Left colon (tissue), 2 donors: ENCODE results near the gene AHR. TPM values are rescaled to one million over a fixed set of nuclear protein-coding genes. Genes with fewer than 3 reads are reported as not detected.

Source experiments
- ATAC-seq: fragments of 200-7000 bp; cut with Tn5 transposase; one replicate; pipeline ENCODE4 v1.9.1; 2020; ENCODE audit warnings: mild to moderate bottlenecking, moderate library complexity
- DNase-seq, 2 donors: peaks; one replicate each; pipeline ENCODE4 v3.0.0-alpha.2; 2020
- intact Hi-C, 2 donors: fragments of 100-400 bp; cut with DNase I in 1 of 2; cut with micrococcal nuclease in 1 of 2; formaldehyde crosslinking; loops; one replicate each; pipeline versions ENCODE4 v1.11.2 to v1.14.0; 2022; cut with DNase I, micrococcal nuclease
- total RNA-seq, 2 donors: library from RNA; stranded (reverse); fragmentation: NEBNext Ultra II Directional; extraction: Animal tissue kit (Norgen Biotek cat#: 25700); gene quantifications; one replicate each; pipeline ENCODE4 v1.2.1, GENCODE V29; 2021
- donor health status: DM: no; HTN: no; CAD: no.
- donor health status: DM: yes; HTN: yes; CAD: no.

AHR gene
- total RNA-seq, 2 donors from 2014 or later, result 33.0 to 38.4 TPM

GRCh38 chr7:17301471-17302456 lies 3.3 kb downstream of the AHR start:
- intact Hi-C loops, result no loop called here
- DNase-seq (peak in 1 of 2 donors; percentile 66), ATAC-seq (no peak)

- DNase-seq, result no peak
- ATAC-seq, result no peak
- intact Hi-C loops, result no loop called here
Observed at GRCh38 chr7:17302575-17303142, 4.2 kb downstream of the AHR start.

- peak; percentile 73 for ATAC-seq
- intact Hi-C loops, result no loop called here
- DNase-seq, result no peak
Observed at GRCh38 chr7:17304926-17305325, 6.5 kb downstream of the AHR start.

- ATAC-seq (no peak), DNase-seq (no peak)
- intact Hi-C loops, result no loop called here
Observed at GRCh38 chr7:17305387-17306171, 7.1 kb downstream of the AHR start.

GRCh38 chr7:17307000-17307399 lies 8.5 kb downstream of the AHR start:
- ATAC-seq (no peak), DNase-seq (no peak)
- intact Hi-C loops, result no loop called here

- ATAC-seq (no peak), DNase-seq (no peak)
- intact Hi-C loops, result no loop called here
Observed at GRCh38 chr7:17307558-17307957, 9.1 kb downstream of the AHR start.

- ATAC-seq (no peak), DNase-seq (no peak)
- intact Hi-C loops, result no loop called here
Observed at GRCh38 chr7:17307969-17308648, 9.7 kb downstream of the AHR start.

GRCh38 chr7:17311194-17311593 lies 12.7 kb downstream of the AHR start:
- DNase-seq (no peak), ATAC-seq (no peak)
- intact Hi-C loops, result no loop called here

- intact Hi-C loops, result no loop called here
- ATAC-seq (no peak), DNase-seq (no peak)
Observed at GRCh38 chr7:17311952-17312351, 13.5 kb downstream of the AHR start.

GRCh38 chr7:17312641-17313040 lies 14.2 kb downstream of the AHR start:
- intact Hi-C loops, result no loop called here
- no peak for ATAC-seq

GRCh38 chr7:17313194-17313593 lies 14.7 kb downstream of the AHR start:
- ATAC-seq (no peak), DNase-seq (no peak)
- intact Hi-C loops, result no loop called here

More at GRCh38 chr7:17312641-17313040, 14.2 kb downstream of the AHR start:
- no peak for DNase-seq

- no peak for DNase-seq
- intact Hi-C loops, result no loop called here
- ATAC-seq, result no peak
Observed at GRCh38 chr7:17315974-17316373, 17.5 kb downstream of the AHR start.

GRCh38 chr7:17318146-17318545 lies 19.7 kb downstream of the AHR start:
- intact Hi-C loops, result no loop called here
- no peak for ATAC-seq
- DNase-seq, result no peak

- DNase-seq (no peak), ATAC-seq (no peak)
- intact Hi-C loops, result no loop called here
Observed at GRCh38 chr7:17319164-17320101, 21.0 kb downstream of the AHR start.

GRCh38 chr7:17320102-17320497 lies 21.6 kb downstream of the AHR start:
- ATAC-seq, result no peak

GRCh38 chr7:17320657-17321056 lies 22.2 kb downstream of the AHR start:
- no peak for ATAC-seq
- intact Hi-C loops, result no loop called here

More at GRCh38 chr7:17320102-17320497, 21.6 kb downstream of the AHR start:
- intact Hi-C loops, result no loop called here
- DNase-seq, result no peak

GRCh38 chr7:17325364-17325763 lies 26.9 kb downstream of the AHR start:
- DNase-seq, result no peak
- intact Hi-C loops, result no loop called here
- ATAC-seq, result peak; percentile 41

More at GRCh38 chr7:17320657-17321056, 22.2 kb downstream of the AHR start:
- DNase-seq, result no peak

- intact Hi-C loops, result no loop called here
- ATAC-seq (peak; percentile 53), DNase-seq (no peak)
Observed at GRCh38 chr7:17326378-17326777, 27.9 kb downstream of the AHR start.
